Left ventricle myocardium inferior (tissue), 1 donor: Measurements from ENCODE around the gene TNFRSF21. TPM values are rescaled to one million over a fixed set of nuclear protein-coding genes. Genes with fewer than 3 reads are reported as not detected.

Experiments used
- DNase-seq: peaks from one replicate; pipeline ENCODE4 v3.0.0-alpha.2; 2020
- H3K27ac ChIP-seq: fragments of 200-600 bp; replicated peaks from 2 replicates; pipeline ENCODE4 v1.8.0; 2021
- H3K27me3 ChIP-seq: fragments of 200-600 bp; 2 replicates; pipeline ENCODE4 v1.8.0; 2021; ENCODE audit warnings: low read depth
- H3K36me3 ChIP-seq: fragments of 200-600 bp; 2 replicates; pipeline ENCODE4 v1.8.0; 2021
- H3K4me1 ChIP-seq: fragments of 200-600 bp; 2 replicates; pipeline ENCODE4 v1.8.0; 2021
- H3K4me3 ChIP-seq: fragments of 200-600 bp; 2 replicates; pipeline ENCODE4 v1.8.0; 2021; ENCODE audit warnings: mild to moderate bottlenecking, moderate library complexity
- H3K9me3 ChIP-seq: fragments of 200-600 bp; replicated peaks from 2 replicates; pipeline ENCODE4 v1.8.0; 2021
- CTCF ChIP-seq: fragments of 200-600 bp; IDR thresholded peaks from 2 replicates; pipeline ENCODE4 v1.8.0; 2021; ENCODE audit warnings: antibody characterized with exemption, mild to moderate bottlenecking, borderline replicate concordance
- intact Hi-C: fragments of 100-400 bp; cut with micrococcal nuclease; formaldehyde crosslinking; loops from one replicate; pipeline ENCODE4 v1.11.0; 2022
- total RNA-seq: library from RNA; stranded (reverse); fragmentation: NEBNext Ultra II Directional; extraction: Animal tissue kit (Norgen Biotek cat#: 25700); gene quantifications from one replicate; pipeline ENCODE4 v1.2.1, GENCODE V29; 2021
- donor health status: DM: no; HTN: yes; CAD: no; lungs with severe emphysema.

TNFRSF21 gene
- total RNA-seq, 1 donor from 2014 or later, result 6.3 TPM

DNA sequence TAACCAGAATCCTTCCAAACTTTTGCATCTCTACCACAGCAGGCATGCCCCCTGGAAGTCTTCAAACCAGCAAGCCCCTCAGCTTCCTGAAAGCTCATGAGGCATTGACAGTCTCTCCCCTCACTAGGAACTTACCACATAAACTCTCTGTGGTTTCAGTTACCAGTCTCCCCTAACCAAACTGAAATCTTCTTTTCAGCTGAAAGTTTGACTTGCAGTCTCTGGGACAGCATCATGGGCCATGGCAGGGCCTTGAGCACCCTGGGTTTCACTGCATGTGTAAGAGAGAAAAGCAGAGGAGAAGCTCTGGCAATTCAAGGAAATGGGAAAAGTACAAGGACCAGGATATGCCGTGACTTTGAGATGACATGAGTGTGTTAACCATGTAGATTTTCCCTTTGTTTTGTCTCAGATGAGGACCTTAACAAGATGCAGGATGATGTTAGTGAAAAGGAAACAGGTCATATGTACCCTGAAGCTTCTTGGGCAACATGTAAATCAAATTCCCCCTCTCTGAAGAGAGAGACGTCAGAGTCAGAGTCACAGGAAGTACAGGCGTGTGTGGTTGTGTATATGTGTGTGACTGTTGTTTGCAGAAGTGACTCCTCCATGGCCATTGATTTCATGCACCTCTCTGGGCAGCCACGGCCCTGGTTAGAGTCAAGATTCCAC lies 106.3 kb downstream of the TNFRSF21 start:
- H3K4me1 ChIP-seq, result no peaks in the 10 kb centered on the region
- no peak overlapping the region for H3K27ac ChIP-seq
- intact Hi-C loops, result no loop called here
- no peaks in the 10 kb centered on the region for H3K27me3 ChIP-seq
- H3K36me3 ChIP-seq, result no peaks in the 10 kb centered on the region
- TF ChIP-seq CTCF, result no peak
- H3K9me3 ChIP-seq, result no peaks in the 10 kb centered on the region
- DNase-seq, result no peak
- no peak overlapping the region for H3K4me3 ChIP-seq

DNA sequence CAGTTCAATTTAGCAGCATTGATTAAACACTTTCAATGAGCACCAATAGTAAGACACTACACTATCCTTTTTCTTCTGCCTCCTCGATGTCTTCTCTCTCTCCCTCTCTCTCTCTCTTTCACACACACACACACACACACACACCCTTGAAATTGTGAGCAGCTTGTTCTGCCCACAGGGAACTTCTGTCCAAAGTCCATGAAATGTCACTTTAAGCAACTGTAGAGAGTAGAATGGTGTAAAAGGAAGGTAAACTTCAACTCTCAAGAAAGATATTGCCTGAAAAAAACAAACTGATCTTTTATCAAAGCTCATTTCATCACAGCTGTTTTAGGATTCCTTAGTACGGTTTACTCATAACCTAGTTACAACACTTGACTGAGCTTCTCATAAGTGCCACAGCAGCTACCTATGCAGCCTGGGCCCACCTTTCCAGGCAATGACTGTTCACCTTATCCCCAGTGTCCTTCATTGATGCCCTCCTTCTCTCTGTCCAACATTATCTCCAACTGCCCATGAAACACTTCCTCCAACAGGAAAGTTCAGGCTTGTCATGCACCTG lies 107.0 kb downstream of the TNFRSF21 start:
- no peak for DNase-seq
- TF ChIP-seq CTCF, result no peak
- Histone ChIP-seq H3K4me3 (no peak overlapping the region), H3K27me3 (no peaks in the 10 kb centered on the region), H3K4me1 (no peaks in the 10 kb centered on the region), H3K27ac (no peak overlapping the region), H3K9me3 (no peaks in the 10 kb centered on the region), H3K36me3 (no peaks in the 10 kb centered on the region)
- intact Hi-C loops, result no loop called here

- intact Hi-C loops, result no loop called here
- no peak for TF ChIP-seq CTCF
Observed at GRCh38 chr6:47200536-47201334, 109.0 kb downstream of the TNFRSF21 start.

DNA sequence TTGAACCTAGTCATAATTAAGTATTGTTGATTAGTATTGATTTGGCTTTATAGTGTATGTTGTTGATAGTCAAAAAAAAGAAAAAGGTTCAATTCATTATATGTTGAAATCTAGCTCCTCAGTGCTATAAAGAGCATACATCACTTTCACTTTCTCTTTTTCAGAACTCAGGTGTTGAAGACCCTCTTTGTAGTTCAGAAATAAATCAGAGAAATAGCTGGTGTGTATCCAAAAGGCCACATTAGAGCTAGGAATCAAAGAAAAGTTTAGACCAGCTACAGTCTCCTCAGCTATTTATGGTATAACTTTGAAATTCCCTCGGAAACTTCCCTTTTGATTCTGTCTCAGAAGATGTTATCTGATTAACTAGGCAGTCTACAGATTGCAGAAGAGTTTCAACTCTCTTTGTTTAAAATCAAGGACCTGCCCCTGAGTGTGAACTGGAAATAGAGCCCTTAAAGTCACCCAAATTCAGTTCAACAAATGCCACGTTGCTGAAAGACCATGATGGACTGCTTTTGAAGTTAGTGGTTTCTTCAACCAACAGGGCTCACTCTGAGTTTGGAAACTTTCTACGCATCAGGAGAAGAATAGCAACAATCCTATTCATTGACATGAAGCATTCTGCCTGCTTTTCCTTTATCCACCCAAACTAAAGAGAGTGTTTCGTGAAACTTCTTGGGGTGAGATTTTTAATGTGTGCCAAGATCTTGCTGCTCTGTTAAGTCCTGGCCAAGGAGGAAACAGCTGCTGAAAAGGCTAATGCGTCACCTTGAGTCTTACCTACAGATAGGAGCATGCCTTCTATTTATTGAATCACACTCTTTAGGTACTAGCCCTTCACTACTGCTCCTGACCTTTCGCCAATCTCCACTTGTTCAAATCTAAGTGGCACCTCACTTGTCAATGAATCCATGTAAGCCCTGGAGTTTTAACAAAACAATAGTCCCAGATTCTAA lies 111.7 kb downstream of the TNFRSF21 start:
- Histone ChIP-seq H3K27ac (no peak overlapping the region), H3K36me3 (no peaks in the 10 kb centered on the region), H3K4me1 (peaks cover 11% of the 10 kb centered on the region), H3K4me3 (no peak overlapping the region), H3K27me3 (no peaks in the 10 kb centered on the region), H3K9me3 (no peaks in the 10 kb centered on the region)
- no peak for DNase-seq
- TF ChIP-seq CTCF, result no peak
- intact Hi-C loops, result no loop called here

More at GRCh38 chr6:47200536-47201334, 109.0 kb downstream of the TNFRSF21 start:
- DNase-seq, result no peak
- Histone ChIP-seq H3K9me3 (no peaks in the 10 kb centered on the region), H3K4me3 (no peak overlapping the region), H3K27ac (no peak overlapping the region), H3K4me1 (peaks cover under 1% of the 10 kb centered on the region), H3K27me3 (no peaks in the 10 kb centered on the region), H3K36me3 (no peaks in the 10 kb centered on the region)

- Histone ChIP-seq H3K27me3 (no peaks in the 10 kb centered on the region), H3K36me3 (no peaks in the 10 kb centered on the region), H3K27ac (no peak overlapping the region), H3K4me3 (no peak overlapping the region), H3K4me1 (peaks cover 11% of the 10 kb centered on the region), H3K9me3 (no peaks in the 10 kb centered on the region)
- TF ChIP-seq CTCF, result no peak
- intact Hi-C loops, result no loop called here
- no peak for DNase-seq
Observed at GRCh38 chr6:47196113-47196512, 113.6 kb downstream of the TNFRSF21 start.
